Ishikawa (cell line): Measurements from ENCODE around the gene WHRN.

ENCODE experiments used
- EP300 ChIP-seq: IDR thresholded peaks from 2 replicates; pipeline ENCODE4 v1.6.1; 2012; ENCODE audit warnings: borderline replicate concordance
- RAD21 ChIP-seq: IDR thresholded peaks from 2 replicates; pipeline ENCODE4 v1.6.1; 2012; ENCODE audit warnings: low read depth
- TAF1 ChIP-seq: IDR thresholded peaks from 2 replicates; pipeline ENCODE4 v1.6.1; 2012; ENCODE audit warnings: low read depth, mild to moderate bottlenecking

GRCh38 chr9:114500697-114501292 lies 4.5 kb downstream of the WHRN start:
- TF ChIP-seq RAD21 (no peak), TAF1 (no peak), EP300 (no peak)
